Hematopoietic multipotent progenitor cell treated with erythropoietin and hydrocortisone succinate and interleukin-3 and kit ligand, for 4 days (in vitro differentiated cells): ENCODE data around the gene DENND1A.

ENCODE experiments used
- DNase-seq: peaks from one replicate; pipeline ENCODE4 v3.0.0-alpha.2; 2015

The DENND1A gene

DNA sequence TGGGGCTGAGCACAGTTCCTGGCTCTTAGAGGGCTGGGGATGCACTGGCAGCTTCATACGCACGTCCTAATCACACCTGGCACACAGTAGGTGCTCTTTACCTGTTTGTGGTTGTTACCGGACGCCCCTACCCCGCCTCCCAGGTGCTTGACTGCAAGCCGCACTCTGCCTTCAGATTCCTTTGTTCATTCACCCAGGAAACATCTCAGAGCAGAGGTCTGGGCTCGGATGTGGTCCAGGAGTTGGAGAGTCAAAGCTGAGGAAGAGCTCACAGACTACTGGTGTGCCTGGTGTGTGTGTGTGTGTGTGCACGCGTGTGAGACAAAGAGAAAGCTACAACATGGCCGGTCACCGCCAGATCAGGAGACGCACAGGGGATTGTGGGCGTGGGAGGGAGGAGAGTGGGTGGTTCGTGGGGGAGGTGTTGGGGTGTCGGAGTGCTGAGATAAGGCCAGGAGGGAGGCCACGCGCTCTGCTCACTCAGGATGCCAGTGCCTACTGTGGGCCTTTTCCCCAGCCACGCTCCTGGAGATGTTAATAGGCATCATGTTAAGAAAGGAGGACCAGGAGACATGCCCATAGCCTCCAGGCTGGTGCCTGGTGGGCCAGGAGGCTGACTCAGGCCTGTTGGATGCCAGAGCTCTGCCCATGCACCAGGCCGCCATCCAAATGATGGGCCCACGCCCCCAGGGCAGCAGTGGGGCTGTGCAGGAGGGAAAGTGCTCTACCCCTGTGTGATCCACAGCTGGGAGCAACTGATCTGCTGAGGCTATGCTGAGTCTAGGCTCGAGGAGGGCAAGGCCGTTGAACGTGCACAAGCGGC is 534.0 kb downstream of the DENND1A start:
- peak; percentile 65 for DNase-seq

DNA sequence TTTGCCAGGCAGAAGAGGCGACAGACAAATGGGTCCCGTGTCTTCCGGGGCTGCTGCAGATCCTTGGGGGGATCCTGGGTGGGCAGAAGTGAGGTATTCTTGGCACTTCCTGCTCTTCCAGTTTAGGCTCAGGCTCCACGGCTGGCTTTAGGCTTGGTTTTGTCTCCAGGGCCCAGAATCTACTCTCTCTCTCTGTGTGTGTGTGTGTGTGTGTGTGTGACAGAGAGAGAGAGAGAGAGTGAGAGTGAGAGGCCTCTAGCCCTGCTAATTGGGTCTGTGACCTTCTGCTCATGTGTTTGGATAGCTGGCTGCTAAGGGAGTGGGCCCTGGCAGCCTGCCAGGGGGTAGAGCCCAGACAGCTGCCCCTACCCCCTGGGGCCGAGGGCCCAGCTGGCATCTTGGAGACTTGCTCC is 534.6 kb downstream of the DENND1A start:
- no peak for DNase-seq

DNA sequence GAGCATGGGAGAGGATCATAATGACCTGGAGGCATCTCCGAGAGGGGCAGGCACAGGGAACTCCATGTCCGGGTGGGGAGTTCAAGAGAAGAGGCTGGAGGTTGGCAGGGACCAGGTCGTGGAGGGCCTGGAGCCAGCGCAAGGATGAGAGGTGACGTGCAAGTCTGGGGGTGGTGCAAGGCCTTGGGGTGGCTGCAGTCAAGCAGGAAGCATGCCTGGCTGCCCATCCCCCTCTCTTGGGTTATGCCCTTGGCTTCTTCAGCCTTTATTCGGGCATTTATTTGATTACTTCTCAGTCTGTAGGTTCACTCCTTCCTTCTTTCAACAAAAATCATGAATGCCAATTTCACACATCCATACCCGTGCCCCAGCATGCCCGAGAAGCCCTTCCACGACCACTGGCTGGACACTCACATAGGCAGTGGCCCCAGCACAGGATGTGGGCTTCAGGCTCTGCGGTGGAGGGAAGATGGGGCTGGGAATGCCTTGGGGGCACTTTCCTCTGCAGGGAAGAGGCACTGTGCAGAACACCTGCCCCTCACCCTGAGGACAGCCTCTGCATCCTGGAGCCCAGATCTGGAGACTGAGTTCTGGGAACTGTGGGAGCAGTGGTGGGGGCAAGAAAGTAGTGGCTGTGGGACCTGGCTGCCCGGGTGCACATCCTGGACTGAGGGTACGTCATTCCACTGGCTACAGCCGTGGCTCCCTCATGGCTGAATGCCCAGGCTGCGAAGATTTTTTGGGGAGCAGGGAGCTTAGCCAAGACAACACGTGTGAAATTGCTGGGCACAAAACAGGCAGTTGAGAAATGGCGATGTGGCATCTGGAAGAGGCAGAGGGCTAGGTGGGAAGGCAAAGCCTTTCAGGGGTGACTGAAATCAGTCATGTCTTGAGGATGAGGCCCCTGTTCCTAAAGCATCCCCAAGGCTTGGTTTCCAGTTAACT is 535.4 kb downstream of the DENND1A start:
- no peak for DNase-seq

DNA sequence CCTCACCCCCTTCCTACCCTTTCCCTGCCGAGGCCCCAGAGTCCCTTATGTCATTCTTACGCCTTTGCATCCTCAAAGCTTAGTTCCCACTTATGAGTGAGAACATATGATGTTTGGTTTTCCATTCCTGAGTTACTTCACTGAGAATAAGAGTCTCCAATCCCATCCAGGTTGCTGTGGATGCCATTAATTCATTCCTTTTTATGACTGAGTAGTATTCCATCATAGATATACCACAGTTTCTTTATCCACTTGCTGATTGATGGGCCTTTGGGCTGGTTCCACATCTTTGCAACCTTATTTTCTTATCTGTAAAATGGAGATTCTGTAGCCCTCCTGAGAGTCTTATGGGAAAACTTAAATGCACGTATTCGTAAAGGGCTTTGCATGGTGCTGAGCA is 537.1 kb downstream of the DENND1A start:
- no peak for DNase-seq

DNA sequence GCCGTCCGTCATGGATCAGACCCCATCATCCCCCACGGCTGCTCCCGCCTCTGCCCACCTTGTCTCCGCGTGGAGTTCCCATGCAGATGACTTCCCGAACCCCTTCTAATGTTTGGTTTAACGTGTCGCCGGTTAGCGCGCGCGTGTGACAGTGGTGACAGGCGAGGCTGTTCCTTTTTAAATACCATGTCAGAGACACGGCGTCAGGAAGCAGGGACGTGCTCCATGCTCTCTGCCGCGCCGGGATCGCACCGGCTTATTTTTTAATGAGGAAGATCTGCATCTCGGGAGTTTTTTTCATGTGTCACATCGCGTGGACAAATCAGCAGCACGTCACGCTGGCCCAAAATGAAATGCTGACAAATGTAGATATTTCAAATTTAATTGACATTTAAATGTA is 538.0 kb downstream of the DENND1A start:
- no peak for DNase-seq

DNA sequence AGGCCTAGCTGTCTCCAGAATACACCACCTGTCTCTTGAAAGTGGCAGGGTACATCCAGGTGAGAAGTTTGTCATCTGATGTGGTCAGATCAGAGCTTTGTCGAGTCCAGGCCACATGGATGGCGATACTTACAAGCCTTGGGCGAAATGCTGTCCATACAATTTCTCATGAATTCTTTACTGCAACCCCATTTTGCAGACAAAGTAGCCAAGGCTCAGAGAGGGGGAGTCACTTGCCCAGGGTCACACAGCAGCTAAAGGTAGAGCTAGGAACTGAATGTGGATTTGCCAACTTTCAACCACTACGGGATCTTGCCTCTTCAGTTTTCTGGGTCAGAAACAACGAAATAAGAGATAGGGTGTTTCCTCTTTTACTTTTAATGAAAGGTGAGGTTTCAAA is 538.7 kb downstream of the DENND1A start:
- DNase-seq, result no peak

DNA sequence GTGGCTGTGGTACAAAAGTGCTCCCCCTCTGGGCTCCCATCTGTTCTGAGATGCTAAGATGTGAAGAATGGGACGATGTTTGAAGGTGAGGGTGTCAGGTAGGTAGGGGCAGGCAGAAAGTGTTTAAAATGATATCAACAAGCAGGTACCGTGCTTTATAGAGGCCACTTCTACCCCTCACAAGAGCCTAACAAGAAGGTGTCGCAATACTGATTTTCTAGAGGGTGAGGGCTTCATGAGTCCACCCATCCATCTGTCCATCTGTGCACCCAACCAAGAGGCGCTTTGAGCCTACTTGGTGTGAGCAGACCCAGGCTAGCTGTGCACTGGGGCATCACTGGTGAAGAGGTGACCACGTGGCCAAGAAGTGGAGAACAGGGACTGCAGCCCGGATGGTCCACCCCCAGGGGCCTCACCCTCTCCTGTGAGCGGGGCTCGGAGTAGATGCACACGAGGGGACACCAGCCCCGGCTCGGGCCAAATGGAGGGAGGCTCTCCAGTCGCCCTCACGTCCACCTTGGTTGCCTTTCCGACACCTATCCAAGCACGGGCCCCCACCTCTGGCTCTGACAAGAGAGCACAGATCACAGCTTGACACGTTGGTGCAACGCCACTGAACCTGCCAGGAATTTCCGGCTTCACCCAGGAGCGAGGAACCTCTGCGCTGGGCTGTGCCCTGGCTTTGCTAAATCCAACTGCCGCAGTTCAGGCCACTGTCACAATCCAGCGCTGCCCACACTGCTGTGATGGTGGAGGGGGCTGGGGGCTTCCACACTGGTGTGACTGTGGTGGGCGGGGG is 539.4 kb downstream of the DENND1A start:
- no peak for DNase-seq

DNA sequence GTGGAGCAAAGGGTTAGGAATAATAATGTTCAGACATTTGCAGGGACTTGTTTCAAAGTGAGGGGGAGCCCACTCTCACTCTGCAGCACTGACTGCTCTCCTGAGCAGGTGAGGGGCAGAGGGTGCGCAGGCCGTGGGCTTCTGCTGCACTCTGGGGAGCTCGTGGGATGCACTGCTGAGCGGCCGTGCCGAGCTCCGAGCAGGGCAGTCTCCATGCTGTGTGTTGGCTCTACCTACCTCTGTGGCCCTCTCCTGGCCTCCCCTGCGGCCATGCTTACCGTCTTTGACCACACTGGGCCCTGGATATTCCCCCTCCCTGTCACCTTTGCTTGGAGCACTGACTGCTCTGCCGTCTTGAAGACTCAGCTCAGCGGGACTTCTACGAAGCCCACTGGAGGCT is 540.2 kb downstream of the DENND1A start:
- DNase-seq, result no peak

DNA sequence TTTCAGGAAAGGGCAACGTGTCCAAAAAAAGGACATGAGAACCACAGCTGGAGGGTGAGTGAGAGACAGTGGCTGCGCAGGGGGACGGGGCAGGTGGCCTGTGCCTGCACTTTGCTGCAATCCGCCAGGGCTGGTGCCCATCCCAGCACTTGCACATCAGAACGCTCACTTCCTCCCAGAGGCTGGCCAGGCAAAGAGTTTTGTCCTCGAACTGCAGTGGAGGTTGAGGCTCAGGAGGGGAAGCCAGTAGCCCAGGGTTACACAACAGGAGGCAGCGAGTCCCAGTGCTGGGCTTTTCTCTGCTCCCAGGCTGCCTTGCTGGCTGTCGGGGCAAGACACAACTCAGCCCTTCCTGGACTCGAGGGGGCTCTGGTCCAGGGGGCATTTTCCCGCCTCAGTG is 540.9 kb downstream of the DENND1A start:
- DNase-seq, result peak; percentile 43

DNA sequence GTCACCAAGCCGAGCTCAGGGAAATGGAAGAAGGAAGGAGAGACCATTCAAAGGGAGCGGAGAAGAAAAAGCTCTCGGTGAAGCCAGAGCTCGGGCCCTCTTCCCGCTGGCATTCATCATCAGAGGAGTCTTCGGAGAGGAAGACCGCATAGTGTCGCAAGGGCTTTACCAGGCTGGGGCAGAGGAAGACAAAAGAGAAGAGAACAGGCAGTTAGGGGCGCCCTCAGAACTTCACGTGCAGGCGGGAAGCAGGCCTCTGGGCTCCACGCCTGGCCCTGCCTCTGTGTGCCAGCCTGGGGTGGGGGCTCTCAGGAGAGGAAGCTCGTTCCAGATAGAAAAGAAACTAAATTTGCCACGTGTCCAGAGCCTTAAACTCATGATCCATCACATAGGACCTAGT is 542.2 kb downstream of the DENND1A start:
- peak; percentile 41 for DNase-seq

DNA sequence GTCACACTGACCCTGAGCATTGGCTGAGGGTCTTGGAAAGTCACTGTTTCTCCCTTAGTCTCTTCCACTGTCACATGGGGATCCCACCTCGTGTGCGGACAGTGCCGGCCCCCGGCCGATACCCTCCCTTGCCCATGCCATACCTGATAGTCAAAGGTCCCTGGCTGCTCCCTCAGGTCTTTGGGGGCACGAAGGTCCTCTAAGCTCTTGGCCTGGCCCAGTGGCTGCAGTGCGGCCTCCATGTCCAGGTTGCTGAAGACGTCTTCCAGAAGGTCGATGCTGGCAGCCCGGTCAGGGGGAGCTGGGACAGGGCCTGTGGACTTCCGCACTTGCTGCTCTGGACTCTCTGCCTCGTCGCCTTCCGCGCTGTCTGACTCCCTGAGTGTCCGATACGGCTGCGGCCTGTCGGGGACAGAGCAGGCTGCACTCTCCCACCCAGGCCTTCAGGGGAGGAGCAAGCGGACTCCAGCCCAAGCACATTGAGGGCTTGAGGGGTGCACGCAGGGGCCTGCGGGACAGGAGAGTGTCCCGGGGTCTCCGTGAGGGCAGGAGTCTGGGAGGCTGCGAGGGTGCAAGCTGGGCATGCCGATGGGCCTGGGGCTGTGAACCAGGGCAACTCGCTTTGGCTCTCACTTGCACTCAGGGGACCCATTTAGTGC is 546.3 kb downstream of the DENND1A start:
- no peak for DNase-seq

DNA sequence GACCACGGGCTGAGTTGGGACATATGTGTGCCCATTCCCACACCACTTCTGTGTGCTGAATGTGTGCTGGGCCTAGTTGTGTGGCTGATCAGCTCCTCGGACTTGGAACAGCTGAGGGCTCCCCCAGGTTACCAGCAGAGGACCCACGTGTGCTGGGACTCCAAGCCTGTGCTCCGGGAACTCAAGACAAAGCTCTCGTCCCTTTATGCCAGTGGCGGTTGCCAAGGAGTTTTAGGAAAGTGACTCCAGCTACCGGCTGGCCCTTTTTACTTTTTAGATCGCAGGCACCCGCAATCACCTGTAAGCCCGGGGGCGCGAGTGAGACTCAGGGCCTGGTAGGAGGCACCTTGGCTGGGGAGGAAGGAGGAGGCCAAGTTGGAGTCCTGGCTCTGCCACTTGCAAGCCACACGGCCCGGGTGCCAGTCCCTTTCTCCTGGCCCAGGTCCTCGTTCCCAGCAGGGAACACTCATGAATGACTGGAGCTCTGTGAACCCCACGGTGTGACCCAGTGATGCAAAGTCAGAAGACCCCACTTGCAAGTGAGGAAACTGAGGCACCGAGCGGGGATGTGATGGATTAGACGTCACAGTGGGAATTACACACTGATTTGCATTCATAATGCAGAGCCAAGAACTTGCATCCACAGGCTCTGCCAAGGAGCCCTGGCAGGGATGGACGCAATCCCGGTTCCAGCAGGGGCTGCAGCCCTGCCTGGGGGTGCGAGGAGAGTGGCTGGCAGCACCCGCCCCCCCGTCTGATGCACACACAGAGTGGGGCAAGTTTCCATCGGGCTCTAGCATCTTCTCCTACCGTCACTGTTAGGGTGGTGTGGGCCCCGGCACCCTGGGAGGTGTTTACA is 547.0 kb downstream of the DENND1A start:
- DNase-seq, result no peak

DNA sequence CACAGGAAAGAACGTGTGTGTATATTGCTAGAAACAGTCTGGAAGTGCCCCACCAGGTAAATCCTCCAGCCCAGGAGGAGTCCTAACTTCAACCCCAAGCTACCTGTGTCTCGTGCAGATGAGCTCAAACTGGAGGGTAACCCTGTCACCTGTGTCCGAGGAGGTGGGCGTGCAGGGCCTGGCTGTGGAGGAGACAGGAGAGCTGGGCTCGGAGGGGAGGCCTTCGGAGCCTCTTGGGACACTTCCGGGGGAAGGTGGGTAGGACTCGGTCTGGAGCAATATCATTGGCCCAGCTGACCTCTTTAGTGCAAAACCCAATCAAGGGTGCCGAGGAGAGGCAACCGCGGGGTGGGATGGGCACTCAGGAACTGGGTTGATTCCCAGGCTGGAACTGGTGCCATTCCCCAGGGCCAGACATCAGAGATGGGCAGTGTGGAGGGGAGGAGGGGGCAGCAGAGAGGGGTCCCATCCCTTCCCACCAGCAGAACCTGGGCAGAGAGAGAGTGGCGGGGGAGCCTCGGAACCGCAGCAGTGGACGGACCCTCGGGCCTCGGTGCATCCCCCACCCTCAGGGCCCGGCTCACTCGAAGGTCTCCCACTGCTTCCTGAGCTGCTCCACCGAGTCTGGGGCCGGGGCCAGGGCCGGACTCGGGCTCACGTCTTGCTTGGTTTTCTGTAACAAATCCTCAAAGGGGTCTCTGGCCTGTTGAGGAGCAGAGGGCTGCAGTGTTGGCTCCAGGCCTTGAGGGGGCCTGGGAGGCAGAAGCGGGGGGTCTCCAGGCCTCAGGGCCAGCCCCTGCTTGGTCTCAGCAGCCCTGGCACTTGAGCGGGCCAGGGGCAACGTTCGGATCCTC is 548.8 kb downstream of the DENND1A start:
- DNase-seq, result no peak

DNA sequence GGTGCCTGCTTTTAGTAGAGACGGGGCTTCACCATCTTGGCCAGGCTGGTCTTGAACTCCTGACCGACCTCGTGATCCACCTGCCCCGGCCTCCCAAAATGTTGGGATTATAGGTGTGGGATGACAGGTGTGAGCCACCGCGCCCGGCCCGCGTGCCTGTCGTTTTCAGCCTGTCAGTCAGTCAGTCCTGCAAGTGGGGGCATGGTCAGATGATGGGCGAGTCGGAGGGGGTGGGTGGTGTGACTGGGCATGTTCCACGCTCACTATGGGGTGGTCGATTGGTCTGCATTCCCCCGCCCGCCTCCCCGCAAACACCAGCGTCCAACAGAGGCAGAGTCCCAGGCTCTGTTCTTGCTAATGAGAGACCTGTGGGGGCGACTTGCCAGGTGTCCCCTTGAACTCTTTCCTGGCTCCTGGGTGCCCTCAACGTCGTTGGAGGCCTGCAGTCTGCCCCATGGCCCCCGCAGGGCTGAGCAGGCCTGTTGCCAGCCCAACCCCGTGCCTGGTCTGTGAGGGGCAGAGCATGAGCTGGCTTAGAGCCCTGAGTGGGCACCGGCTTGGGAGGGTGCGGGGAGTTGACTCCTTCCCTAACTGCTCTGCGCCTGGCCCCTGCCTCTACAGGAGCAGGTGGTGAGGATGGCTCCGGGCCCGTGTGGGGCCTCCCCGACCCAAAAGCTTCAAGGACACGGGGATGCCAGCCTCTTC is 550.8 kb downstream of the DENND1A start:
- no peak for DNase-seq

DNA sequence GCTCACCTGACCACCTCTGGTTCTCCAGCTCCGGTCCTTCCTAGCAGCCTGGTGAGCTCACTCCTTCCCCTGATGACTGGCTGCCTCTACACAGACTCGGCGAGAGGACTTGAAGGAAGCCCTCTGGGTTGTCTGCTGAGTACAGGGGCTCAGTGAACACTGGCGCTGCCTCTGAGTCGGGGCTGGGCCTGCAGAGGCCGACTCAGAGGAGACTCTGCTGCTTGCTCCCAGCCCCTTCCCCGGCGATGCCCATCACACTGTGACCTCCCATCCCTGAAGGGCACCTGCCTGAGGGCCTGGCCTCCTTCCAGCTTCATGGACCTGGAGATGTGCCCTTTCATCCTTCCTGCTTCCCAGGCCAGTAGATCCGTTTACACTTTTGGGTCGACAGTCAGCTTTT is 551.9 kb downstream of the DENND1A start:
- no peak for DNase-seq

DNA sequence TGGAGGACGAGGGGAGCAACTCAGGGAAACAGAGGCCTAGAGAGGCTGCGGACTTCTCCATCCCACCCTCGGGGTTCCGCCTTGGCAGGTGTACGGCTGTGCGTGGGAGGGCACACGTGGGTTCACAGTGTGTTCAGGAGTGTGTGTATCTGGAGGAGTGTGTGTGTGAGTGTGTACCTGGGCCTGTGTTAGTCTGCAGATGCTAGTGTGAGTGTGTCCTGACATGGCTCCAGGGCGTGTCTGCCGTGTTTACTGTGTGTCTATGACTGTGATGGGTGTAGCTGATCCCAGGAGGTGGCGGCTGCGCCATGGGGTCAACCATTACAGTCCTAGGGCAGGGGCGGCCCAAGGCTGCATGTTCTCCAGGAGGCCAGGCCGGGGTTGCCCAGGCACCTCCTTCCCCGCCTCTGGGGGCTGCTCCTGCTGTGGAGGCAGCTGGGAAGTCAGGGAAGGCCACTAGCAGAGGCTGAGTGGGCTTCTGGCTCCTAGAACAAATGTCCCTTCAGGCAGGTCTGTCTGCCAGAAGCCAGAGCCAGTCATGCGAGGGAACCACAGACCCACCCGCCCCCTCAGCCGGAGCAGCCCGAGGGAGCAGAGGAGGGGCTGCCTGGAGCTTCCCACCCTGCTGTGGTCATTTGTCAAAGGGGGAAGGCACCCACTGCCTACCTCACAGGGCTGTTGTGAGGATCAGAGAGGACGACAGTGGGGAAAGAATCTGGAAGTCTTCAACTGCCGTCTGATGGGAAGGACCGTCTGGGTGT is 552.5 kb downstream of the DENND1A start:
- no peak for DNase-seq

DNA sequence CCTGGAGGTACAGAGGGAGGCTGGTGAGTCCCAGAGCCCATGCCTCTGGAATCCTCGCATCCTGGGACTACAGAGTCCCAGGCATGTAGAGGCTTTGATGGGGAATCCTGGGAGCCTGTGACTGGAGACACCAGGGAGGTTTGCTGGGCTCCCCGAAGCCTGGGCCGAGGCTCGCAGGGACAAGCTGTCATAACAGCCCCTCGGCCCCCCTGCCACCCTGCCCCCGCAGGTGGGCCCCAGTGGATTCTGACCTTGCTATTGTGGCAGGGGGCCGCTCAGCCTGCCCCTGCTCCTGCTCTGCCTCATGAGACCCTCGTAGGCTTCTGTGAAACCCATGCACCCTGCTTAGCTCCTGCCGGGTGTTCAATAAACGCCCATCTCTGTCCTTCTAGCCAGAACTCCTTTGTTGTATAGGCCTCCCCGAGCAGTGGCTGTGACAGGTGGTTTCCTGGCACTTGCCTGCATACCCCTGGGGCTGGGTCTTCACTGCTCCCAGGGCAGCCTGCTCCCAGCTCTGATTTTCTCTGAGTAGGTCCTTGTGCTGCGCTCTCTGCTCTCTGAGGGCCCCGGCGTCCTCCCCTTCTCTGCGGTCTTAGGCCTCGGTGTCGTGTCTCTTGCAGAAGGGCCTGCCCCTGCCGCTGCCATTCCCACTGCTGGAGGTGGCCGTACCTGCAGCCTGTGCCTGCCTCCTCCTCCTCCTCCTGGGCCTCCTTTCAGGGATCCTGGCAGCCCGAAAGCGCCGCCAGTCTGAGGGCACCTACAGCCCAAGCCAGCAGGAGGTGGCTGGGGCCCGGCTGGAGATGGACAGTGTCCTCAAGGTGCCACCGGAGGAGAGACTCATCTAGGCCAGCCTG is 553.5 kb downstream of the DENND1A start:
- no peak for DNase-seq

DNA sequence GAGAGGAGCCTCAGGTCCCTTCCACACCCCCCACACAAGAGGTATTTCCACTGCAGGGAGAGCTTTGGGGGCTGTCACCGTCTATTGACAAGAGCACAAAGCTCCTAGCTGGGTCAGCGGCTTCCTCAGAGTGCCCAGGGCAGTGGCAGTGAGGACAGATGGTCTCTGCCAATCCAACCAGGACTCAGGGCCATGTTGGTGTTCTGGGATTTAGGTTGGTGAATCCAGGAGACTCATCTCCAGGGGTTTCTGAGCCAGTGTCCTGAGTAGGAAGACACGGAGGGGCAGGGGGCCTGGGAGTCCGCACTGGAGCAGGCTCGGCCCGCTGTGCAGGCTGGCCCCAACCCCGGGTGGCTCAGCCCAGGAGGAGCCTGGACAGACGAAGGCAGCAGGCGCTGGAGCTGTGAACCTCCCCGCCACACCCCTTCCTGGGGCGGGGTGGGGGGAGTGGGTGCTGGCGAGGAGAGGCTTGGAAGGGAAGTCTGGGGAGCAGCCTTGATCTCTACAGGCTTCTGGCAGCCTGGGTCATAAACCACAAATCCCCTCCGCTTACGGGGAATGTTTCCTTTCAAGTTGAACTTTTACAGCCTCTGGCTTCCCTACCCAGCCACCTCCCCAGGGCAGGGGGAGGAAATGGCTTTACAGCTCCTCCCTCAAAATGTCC is 554.3 kb downstream of the DENND1A start:
- DNase-seq, result peak; percentile 82
